Measurements from ENCODE around the gene ERV3-1. TPM values are rescaled to one million over a fixed set of nuclear protein-coding genes. Genes with fewer than 3 reads are reported as not detected.

Gene ERV3-1
- total RNA-seq, 4 donors from 2014 or later = 26.3 to 85.8 (median 46.0) TPM

DNA sequence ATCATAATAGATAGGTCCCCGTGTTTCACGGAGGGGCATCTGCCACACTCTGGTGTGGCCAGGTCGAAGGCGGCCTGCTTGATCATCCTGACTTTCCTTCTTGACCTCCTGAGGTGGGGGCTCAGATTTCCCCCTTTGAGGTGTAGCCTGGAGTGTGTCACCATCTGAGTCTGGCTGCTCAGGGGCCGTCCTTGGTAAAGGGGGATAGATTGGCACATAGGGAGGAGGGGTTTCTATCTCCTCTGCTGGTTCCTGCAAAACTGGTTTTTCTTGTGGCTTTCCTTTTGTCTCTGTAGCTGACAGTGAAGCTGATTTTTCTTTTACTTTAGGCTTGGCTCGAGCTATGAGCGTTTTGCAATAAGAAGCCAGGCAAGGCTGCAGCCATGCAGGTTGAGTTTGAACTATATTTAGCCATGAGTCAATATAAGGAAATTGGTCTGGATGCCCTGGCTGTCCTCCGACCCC lies 8.5 kb downstream of the ERV3-1 start:
- no peak for DNase-seq (ENCODE audit: low spot score)
- no peak for ATAC-seq (ENCODE audit: low FRiP score)
- TF ChIP-seq, protein P1, sequence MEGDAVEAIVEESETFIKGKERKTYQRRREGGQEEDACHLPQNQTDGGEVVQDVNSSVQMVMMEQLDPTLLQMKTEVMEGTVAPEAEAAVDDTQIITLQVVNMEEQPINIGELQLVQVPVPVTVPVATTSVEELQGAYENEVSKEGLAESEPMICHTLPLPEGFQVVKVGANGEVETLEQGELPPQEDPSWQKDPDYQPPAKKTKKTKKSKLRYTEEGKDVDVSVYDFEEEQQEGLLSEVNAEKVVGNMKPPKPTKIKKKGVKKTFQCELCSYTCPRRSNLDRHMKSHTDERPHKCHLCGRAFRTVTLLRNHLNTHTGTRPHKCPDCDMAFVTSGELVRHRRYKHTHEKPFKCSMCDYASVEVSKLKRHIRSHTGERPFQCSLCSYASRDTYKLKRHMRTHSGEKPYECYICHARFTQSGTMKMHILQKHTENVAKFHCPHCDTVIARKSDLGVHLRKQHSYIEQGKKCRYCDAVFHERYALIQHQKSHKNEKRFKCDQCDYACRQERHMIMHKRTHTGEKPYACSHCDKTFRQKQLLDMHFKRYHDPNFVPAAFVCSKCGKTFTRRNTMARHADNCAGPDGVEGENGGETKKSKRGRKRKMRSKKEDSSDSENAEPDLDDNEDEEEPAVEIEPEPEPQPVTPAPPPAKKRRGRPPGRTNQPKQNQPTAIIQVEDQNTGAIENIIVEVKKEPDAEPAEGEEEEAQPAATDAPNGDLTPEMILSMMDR (IDR thresholded peaks at IDR 0.05) = no peak

DNA sequence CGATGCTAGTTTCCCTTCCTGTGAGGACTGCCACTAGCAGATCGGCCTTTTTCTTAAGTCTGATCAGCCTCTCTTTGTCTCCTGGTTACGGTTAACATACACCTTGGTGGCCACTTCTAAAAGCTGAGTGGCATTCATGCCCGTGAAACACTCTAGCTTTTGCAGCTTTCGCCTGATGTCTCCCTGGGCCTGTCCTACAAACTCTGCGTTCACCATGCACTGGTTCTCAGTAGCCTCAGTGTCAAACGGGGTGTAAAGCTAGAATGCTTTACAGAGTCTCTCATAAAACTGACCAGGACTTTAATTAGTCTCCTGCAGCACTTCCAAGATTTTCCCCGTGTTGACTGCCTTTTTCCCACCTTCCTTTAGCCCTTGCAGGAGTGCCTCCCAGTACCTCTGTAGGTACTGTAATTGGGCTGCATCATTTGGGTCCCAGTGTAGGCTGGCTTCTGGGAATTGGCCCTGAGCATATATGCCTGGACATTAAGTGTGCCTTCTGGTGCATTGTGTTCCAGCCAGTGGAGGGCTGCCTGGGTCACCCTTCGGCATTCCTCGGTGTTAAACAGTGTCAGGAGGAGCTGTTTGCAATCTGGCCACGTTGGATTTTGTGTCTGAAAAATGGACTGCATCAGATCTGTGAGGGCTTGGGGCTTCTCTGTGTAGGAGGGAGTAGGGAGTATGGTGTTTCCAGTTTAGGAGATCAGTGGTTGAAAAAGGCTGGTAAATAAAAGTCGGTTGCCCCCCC lies 9.2 kb downstream of the ERV3-1 start:
- ATAC-seq (ENCODE audit: low FRiP score) (no peak), DNase-seq (ENCODE audit: low spot score) (no peak)
- TF ChIP-seq, protein P1 (IDR thresholded peaks at IDR 0.05) = no peak

DNA sequence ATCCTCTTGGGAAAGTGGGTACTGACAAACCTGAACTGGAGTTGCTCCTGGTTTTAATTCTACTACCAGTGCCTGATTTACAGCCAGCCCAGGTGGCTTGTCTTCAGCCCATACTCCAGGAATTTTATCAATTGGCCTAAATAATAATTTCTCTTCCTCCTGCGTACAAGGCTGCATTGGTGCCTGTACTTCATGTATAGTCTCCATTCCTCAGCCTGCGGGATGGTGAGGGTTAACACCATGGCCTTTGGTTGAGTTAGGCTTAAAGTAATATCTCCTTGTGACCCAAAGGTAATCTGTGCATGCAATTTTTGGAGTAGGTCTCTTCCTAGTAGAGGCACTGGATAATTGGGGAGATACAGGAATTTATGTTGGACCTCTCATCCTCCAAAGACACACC lies 10.2 kb downstream of the ERV3-1 start:
- DNase-seq (ENCODE audit: low spot score) = no peak
- ATAC-seq (ENCODE audit: low FRiP score) = no peak
- TF ChIP-seq, protein P1 (IDR thresholded peaks at IDR 0.05) = no peak

DNA sequence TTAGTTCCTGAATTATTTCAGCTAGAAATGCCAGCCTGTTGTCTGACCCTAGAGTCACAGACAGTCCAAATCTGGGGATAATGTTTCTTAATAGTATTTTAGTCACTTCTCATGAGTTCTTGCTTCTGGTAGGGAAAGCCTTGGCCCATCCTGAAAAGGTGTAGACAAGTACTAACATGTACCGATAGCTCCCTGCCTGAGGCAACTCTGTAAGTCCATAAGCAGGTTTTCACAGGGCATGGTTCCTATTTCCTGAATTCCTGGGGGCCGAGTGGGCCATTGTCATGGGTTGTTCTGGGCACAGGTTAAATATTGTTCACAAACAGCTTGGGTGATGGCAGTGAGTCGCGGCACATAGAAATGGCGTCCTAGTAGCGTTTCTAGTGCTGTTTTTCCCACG lies 12.6 kb downstream of the ERV3-1 start:
- TF ChIP-seq, protein P1 (IDR thresholded peaks at IDR 0.05) = no peak
- DNase-seq (ENCODE audit: low spot score) (no peak), ATAC-seq (ENCODE audit: low FRiP score) (no peak)

DNA sequence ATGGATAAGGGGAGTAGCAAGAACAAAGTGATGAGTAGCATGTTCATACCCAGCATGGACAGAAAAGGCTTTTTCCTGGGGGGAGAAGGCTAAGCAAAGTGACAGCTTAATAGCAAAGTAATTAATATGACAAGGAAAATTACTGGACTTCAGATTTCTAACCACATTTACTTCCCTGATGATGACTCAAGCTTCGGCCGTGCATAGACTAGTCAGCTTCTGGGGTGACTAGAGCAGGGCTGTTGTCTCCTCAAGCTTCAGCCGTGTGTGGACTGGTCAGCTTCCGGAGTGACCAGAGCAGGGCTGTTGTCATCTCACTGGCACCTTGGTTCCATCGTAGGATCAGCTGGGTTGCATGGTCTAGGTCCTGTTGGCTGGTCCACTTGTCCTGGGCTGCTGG lies 13.5 kb downstream of the ERV3-1 start:
- DNase-seq (ENCODE audit: low spot score) (no peak), ATAC-seq (ENCODE audit: low FRiP score) (no peak)
- TF ChIP-seq, protein P1 (IDR thresholded peaks at IDR 0.05) = no peak

DNA sequence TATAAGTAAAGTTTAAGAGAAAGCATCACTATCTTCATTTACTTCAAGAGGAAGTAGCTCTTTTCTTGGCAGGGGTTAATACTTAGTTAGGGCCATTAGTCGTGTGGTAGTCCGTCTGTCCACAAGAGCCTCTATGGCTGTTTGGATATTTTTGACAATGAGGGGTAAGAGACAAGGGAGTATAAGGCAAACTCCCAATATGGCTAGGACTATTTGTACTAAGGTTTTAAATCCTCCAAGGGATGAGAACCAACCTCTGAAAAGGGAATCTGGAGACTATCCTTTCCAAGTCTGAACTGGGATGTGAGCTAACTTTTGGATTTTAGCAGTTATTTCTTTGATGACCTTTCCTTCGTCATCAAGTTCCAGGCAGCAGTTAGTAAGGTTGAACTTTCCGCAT lies 15.6 kb downstream of the ERV3-1 start, which contains the start of gene ZNF117:
TSS of gene ZNF117 (minus strand) at position 101 of the 400 bp plus-strand sequence.
- ATAC-seq (ENCODE audit: low FRiP score) (no peak), DNase-seq (ENCODE audit: low spot score) (no peak)
- TF ChIP-seq, protein P1 (IDR thresholded peaks at IDR 0.05) = no peak

DNA sequence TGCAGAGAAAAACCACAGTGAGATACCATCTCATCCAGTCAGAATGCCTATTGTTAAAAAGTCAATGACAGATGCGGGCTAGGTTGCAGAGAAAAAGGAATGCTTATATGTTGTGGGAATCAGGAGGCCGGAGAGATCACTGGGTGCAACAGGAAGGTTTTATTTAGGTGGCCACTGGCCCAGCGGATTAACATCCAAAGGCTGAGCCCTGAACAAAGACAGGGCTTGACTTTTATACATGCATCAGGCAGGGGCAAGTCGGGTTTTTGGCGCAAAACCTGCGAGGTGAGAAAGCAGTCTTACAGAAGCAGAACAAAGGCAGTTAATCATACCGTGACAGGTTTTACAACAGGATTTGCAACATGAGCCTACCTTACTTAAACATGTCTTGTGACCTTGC lies 16.3 kb downstream of the ERV3-1 start:
- ATAC-seq (ENCODE audit: low FRiP score) = no peak
- no peak for DNase-seq (ENCODE audit: low spot score)
- TF ChIP-seq, protein P1 (IDR thresholded peaks at IDR 0.05) = no peak

Data from omental fat pad (tissue), 4 donors.